HG02840 (cell line): Measurements from ENCODE around the gene S1PR5.
"Not testable (repeated sequence)": the region's sequence is repeated elsewhere in the genome, so short reads cannot be mapped to it uniquely, and the experiment has no call there.

Experiments
- ATAC-seq: cut with Tn5 transposase; IDR thresholded peaks from one replicate; pipeline ENCODE4 v1.9.1; 2021; ENCODE audit warnings: mild to moderate bottlenecking, moderate library complexity, moderate number of reproducible peaks; ENCODE audit not compliant: unreplicated experiment, low FRiP score

Gene S1PR5

GRCh38 chr19:10546817-10547216, 29.6 kb upstream of the S1PR5 start:
- no peak for ATAC-seq

GRCh38 chr19:10544753-10545251, 27.6 kb upstream of the S1PR5 start:
- ATAC-seq, result no peak

GRCh38 chr19:10544242-10544752, 27.1 kb upstream of the S1PR5 start:
- ATAC-seq, result no peak

GRCh38 chr19:10543420-10544241, 26.4 kb upstream of the S1PR5 start, which contains the start of gene ATG4D:
Gene ATG4D (plus strand): TSS chr19:10543904. CDS start chr19:10544091, 187 bp downstream.
- ATAC-seq, result peak; percentile 65

GRCh38 chr19:10543059-10543419, 25.8 kb upstream of the S1PR5 start:
- no peak for ATAC-seq

- not testable (repeated sequence) for ATAC-seq
These were observed 21.8 kb upstream of the S1PR5 start for GRCh38 chr19:10539016-10539415.

GRCh38 chr19:10538204-10538983, 21.1 kb upstream of the S1PR5 start:
- no peak for ATAC-seq

GRCh38 chr19:10537668-10538067, 20.4 kb upstream of the S1PR5 start:
- ATAC-seq, result no peak

- ATAC-seq, result no peak
These were observed 18.4 kb upstream of the S1PR5 start for GRCh38 chr19:10535613-10536012.

GRCh38 chr19:10533646-10534386, 16.6 kb upstream of the S1PR5 start:
- no peak for ATAC-seq

GRCh38 chr19:10532457-10532856, 15.2 kb upstream of the S1PR5 start:
- ATAC-seq, result no peak

GRCh38 chr19:10526887-10527286, 9.6 kb upstream of the S1PR5 start:
- ATAC-seq, result not testable (repeated sequence)

- ATAC-seq, result no peak
These were observed 8.4 kb upstream of the S1PR5 start for GRCh38 chr19:10525636-10526035.

- ATAC-seq, result no peak
These were observed 5.9 kb upstream of the S1PR5 start for GRCh38 chr19:10523135-10523636.

GRCh38 chr19:10521461-10522171, 4.4 kb upstream of the S1PR5 start:
- no peak for ATAC-seq

- no peak for ATAC-seq
These were observed 3.5 kb upstream of the S1PR5 start for GRCh38 chr19:10520652-10521318.

- no peak for ATAC-seq
These were observed 2.2 kb upstream of the S1PR5 start for GRCh38 chr19:10519421-10519820.

- no peak for ATAC-seq
These were observed 1.5 kb upstream of the S1PR5 start for GRCh38 chr19:10518444-10519361.
